Sigmoid colon (tissue), 7 donors: ENCODE results near the gene TENM3. TPM values are rescaled to one million over a fixed set of nuclear protein-coding genes. Genes with fewer than 3 reads are reported as not detected.

Experiments
- DNase-seq: peaks from one replicate; pipeline ENCODE4 v3.0.0-alpha.2; 2019
- H3K27ac ChIP-seq, 4 donors: fragments of 200-600 bp; sonication (generic); one replicate each; pipeline ENCODE4 v1.5.1; 2016 to 2019; ENCODE audit warnings: mild to moderate bottlenecking in 1 of 4
- H3K27me3 ChIP-seq, 3 donors: fragments of 200-600 bp; sonication (generic); one replicate each; pipeline ENCODE4 v1.5.1; 2019; ENCODE audit warnings: mild to moderate bottlenecking in 1 of 3
- H3K36me3 ChIP-seq, 4 donors: fragments of 200-600 bp; sonication (generic); one replicate each; pipeline ENCODE4 v1.5.1; 2016 to 2019
- H3K4me1 ChIP-seq, 4 donors: fragments of 200-600 bp; sonication (generic); one replicate each; pipeline ENCODE4 v1.5.1; 2017 to 2019
- H3K4me3 ChIP-seq, 4 donors: fragments of 200-600 bp; sonication (generic); one replicate each; pipeline ENCODE4 v1.5.1; 2017 to 2019; ENCODE audit warnings: mild to moderate bottlenecking in 2 of 4, moderate library complexity in 1 of 4
- H3K9me3 ChIP-seq, 4 donors: fragments of 200-600 bp in 3 of 4; sonication (generic) in 3 of 4; one replicate each; pipeline versions ENCODE4 v1.5.1 to v1.6.1; 2013 to 2019
- EP300 ChIP-seq, 4 donors: sonication (generic); formaldehyde crosslinking; IDR thresholded peaks; one replicate each; pipeline ENCODE4 v1.6.1; 2017; ENCODE audit warnings: antibody characterized with exemption in 4 of 4
- POLR2A ChIP-seq, 2 donors: fragments of 450-650 bp; IDR thresholded peaks; one replicate each; pipeline ENCODE4 v1.6.1; 2016; ENCODE audit warnings: antibody characterized with exemption in 2 of 2, mild to moderate bottlenecking in 2 of 2, moderate library complexity in 2 of 2
- POLR2AphosphoS5 ChIP-seq, 4 donors: sonication (generic); formaldehyde crosslinking; IDR thresholded peaks; one replicate each; pipeline ENCODE4 v1.6.1; 2017; ENCODE audit warnings: antibody characterized with exemption in 4 of 4
- WGBS, 2 donors: extraction: QIAGEN DNeasy Blood & Tissue Kit; methylation state at CpG; one replicate each; pipeline ENCODE4 v1.1.7; 2013; 5-methylcytosine and 5-hydroxymethylcytosine counted together
- intact Hi-C: fragments of 100-400 bp; cut with DNase I; formaldehyde crosslinking; loops from one replicate; pipeline ENCODE4 v1.15.1; 2023
- polyA plus RNA-seq, 3 donors: library from polyadenylated mRNA; stranded (reverse); fragments of 200-250 nt; gene quantifications; one replicate each; pipeline ENCODE4 v1.2.3, GENCODE V29; 2013
- total RNA-seq, 4 donors: library from RNA; depleted of rRNA; stranded (reverse); fragments of >200 nt; gene quantifications; one replicate each; pipeline ENCODE4 v1.1.0, GENCODE V29; 2016
- TF ChIP-seq, protein P1 (sequence below), 4 experiments: fragments of 450-650 bp in 3 of 4; fragments of 200-600 bp in 1 of 4; IDR thresholded peaks; one replicate each; pipeline ENCODE4 v1.5.1; 2016 to 2019; ENCODE audit warnings: antibody characterized with exemption in 4 of 4, mild to moderate bottlenecking in 3 of 4, moderate library complexity in 2 of 4
- donor health status: healthy with polysubstance abuse.
- donor health status: Bipolar disorder and iron deficiency.
- donor health status: healthy.

Gene TENM3
- total and polyA plus RNA-seq, 7 donors, result 0.60 to 82.3 (median 37.8) TPM; not detected in 1

DNA sequence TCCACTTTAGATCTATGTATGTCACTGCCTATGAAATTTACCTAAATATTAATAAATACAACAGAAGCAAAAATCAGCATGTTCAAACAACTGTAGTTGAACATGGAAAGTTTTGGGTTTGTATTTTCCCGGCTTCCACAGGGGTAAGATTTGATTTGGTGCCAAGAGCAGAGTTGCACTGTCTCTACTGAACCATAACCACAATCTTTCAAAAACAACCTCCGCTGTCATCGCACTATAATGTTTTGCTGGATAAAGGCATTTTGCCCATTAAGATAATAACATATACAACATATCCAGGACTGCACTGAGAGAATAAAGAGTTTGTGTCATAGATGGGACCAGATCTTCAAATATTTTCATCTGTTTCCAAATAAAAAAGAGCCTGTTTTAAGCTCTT is 94.9 kb downstream of the TENM3 start:
- no peaks in the 10 kb centered on the region for H3K27me3 ChIP-seq
- H3K4me1 ChIP-seq, result no peaks in the 10 kb centered on the region
- H3K36me3 ChIP-seq, result no peaks in the 10 kb centered on the region
- H3K27ac ChIP-seq, result no peak overlapping the region
- no peak overlapping the region for H3K4me3 ChIP-seq
- 91 to 95% methylated on average over 3 of the region's 3 CpGs for WGBS, 2 donors
- H3K9me3 ChIP-seq, result no peaks in the 10 kb centered on the region
- intact Hi-C loops, result no loop called here
- DNase-seq, result no peak
- TF ChIP-seq, protein P1, sequence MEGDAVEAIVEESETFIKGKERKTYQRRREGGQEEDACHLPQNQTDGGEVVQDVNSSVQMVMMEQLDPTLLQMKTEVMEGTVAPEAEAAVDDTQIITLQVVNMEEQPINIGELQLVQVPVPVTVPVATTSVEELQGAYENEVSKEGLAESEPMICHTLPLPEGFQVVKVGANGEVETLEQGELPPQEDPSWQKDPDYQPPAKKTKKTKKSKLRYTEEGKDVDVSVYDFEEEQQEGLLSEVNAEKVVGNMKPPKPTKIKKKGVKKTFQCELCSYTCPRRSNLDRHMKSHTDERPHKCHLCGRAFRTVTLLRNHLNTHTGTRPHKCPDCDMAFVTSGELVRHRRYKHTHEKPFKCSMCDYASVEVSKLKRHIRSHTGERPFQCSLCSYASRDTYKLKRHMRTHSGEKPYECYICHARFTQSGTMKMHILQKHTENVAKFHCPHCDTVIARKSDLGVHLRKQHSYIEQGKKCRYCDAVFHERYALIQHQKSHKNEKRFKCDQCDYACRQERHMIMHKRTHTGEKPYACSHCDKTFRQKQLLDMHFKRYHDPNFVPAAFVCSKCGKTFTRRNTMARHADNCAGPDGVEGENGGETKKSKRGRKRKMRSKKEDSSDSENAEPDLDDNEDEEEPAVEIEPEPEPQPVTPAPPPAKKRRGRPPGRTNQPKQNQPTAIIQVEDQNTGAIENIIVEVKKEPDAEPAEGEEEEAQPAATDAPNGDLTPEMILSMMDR (IDR thresholded peaks at IDR 0.05), result no peak
- TF ChIP-seq POLR2AphosphoS5 (IDR thresholded peaks at IDR 0.05) (no peak), POLR2A (IDR thresholded peaks at IDR 0.05) (no peak), EP300 (IDR thresholded peaks at IDR 0.05) (no peak)

DNA sequence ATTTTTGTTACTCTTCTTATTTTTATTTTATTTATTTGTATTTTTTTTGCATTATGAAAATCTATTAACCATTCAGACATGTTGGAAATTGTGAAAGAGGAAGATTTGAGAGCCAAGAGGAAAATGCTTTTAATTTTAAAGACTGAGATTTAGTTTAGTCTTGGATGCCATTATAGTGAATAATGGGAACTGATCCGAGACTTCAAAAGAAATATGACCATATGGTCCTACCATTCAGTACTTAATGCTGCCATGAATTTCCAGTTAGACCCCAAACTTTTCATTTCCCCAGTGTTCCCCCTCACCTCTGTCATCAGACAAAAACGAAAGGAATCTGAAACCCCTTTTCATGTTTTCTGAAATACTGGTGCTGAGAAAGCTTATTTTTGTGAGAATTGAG is 95.5 kb downstream of the TENM3 start:
- Histone ChIP-seq H3K4me3 (no peak overlapping the region), H3K4me1 (no peaks in the 10 kb centered on the region), H3K27ac (no peak overlapping the region), H3K9me3 (no peaks in the 10 kb centered on the region), H3K36me3 (no peaks in the 10 kb centered on the region), H3K27me3 (no peaks in the 10 kb centered on the region)
- TF ChIP-seq EP300 (IDR thresholded peaks at IDR 0.05), result no peak
- TF ChIP-seq, protein P1 (IDR thresholded peaks at IDR 0.05), result no peak
- DNase-seq, result no peak
- 44 to 50% methylated on average over 2 of the region's 2 CpGs for WGBS, 2 donors
- intact Hi-C loops, result no loop called here

DNA sequence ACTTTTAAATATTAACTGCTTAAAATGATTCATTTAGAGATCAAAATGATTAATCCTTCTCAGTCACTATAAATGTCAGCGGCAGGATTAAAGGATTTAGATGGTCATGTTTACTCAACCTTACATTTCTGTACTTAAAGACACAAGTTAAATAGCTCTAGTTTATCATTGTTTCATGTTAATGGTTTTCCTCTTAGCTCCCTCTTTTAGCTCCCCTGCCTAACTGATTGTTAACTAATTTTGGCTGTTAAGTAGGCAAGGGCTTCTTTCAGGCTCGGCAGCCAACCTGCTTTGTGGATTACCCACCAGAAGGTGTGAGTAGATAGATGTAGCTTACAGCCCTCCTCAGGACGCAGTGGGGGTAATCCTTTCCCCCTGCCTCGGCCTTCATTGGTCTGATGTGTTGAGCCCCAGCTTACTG is 96.0 kb downstream of the TENM3 start:
- intact Hi-C loops, result no loop called here

DNA sequence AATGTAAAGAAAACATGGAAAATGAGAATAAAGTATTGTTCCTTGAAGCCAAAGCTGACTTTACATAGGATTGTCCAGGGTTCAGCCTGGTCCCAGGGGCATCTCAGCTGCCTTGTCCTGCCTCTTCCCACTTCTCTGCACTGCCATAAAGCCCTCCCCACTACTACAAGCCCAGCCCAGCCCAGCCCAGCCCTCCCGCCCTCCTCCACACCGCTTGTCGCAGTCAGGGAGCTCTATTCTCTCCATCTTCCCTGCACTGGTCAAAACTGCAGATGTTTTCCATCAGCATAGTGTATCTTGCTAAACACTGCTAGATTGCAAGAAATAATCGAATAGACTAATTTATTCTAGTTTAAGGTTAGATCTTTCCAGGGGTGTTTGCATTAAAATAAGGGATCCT is 100.3 kb downstream of the TENM3 start:
- Histone ChIP-seq H3K4me3 (no peak overlapping the region), H3K9me3 (no peaks in the 10 kb centered on the region), H3K27me3 (no peaks in the 10 kb centered on the region), H3K27ac (no peak overlapping the region), H3K4me1 (no peaks in the 10 kb centered on the region), H3K36me3 (no peaks in the 10 kb centered on the region)
- TF ChIP-seq POLR2A (IDR thresholded peaks at IDR 0.05) (no peak), POLR2AphosphoS5 (IDR thresholded peaks at IDR 0.05) (no peak), EP300 (IDR thresholded peaks at IDR 0.05) (no peak)
- TF ChIP-seq, protein P1 (IDR thresholded peaks at IDR 0.05), result no peak
- intact Hi-C loops, result no loop called here
- no peak for DNase-seq
- WGBS, 2 donors, result 42 to 48% methylated on average over 4 of the region's 4 CpGs

More for the DNA sequence above, 96.0 kb downstream of the TENM3 start:
- no peaks in the 10 kb centered on the region for H3K9me3 ChIP-seq
- H3K4me3 ChIP-seq, result no peak overlapping the region
- no peaks in the 10 kb centered on the region for H3K4me1 ChIP-seq
- WGBS, 2 donors, result 34 to 39% methylated on average over 4 of the region's 4 CpGs
- TF ChIP-seq EP300 (IDR thresholded peaks at IDR 0.05), result no peak
- TF ChIP-seq POLR2AphosphoS5 (IDR thresholded peaks at IDR 0.05), result no peak
- TF ChIP-seq POLR2A (IDR thresholded peaks at IDR 0.05), result no peak
- TF ChIP-seq, protein P1 (IDR thresholded peaks at IDR 0.05), result no peak
- DNase-seq, result no peak
- no peak overlapping the region for H3K27ac ChIP-seq
- H3K36me3 ChIP-seq, result no peaks in the 10 kb centered on the region
- no peaks in the 10 kb centered on the region for H3K27me3 ChIP-seq

DNA sequence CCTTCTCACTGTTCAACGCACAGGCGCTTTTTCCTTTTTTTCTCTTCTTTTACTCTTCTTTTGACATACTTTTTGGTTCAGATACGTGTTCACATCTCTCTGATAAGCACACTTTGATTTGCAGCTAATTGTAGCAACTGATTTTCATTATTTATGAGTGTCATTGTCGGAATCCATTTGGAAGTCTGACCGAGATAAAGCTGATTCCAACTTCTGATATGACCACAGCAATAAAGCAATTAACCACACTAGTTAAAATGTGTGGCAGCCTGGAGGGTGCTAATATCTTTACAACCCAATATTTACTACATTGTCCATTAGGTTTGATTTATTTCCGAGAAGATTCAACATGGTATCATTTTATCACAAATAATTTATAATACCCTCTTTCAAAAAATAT is 101.8 kb downstream of the TENM3 start:
- no peak overlapping the region for H3K4me3 ChIP-seq
- no peaks in the 10 kb centered on the region for H3K27me3 ChIP-seq
- DNase-seq, result no peak
- no peak overlapping the region for H3K27ac ChIP-seq
- H3K36me3 ChIP-seq, result no peaks in the 10 kb centered on the region
- H3K9me3 ChIP-seq, result no peaks in the 10 kb centered on the region
- WGBS, 2 donors, result 25 to 46% methylated on average over 6 of the region's 6 CpGs
- no peaks in the 10 kb centered on the region for H3K4me1 ChIP-seq
- intact Hi-C loops, result no loop called here
- TF ChIP-seq POLR2AphosphoS5 (IDR thresholded peaks at IDR 0.05) (no peak), POLR2A (IDR thresholded peaks at IDR 0.05) (no peak), EP300 (IDR thresholded peaks at IDR 0.05) (no peak)
- TF ChIP-seq, protein P1 (IDR thresholded peaks at IDR 0.05), result no peak
